Neutrophil (primary cell): ENCODE data around the gene ZNRD2.
A peak's percentile ranks its signal among the peaks of the same experiment; 100 is the strongest.

ENCODE experiments used
- H3K27ac ChIP-seq: fragments of 200-600 bp; sonication (generic); 2 replicates; pipeline ENCODE4 v1.5.1; 2016; ENCODE audit warnings: mild to moderate bottlenecking, moderate library complexity
- H3K27me3 ChIP-seq: fragments of 200-600 bp; sonication (generic); 2 replicates; pipeline ENCODE4 v1.6.0; 2016; ENCODE audit warnings: mild to moderate bottlenecking
- H3K36me3 ChIP-seq: fragments of 200-600 bp; sonication (generic); 2 replicates; pipeline ENCODE4 v1.5.1; 2017
- H3K4me1 ChIP-seq, 2 experiments: fragments of 200-600 bp in 1 of 2; sonication (generic) in 1 of 2; 1 replicate in 1 of 2; 2 replicates in 1 of 2; pipeline versions ENCODE4 v1.5.1 to v1.6.1; 2013 to 2016; ENCODE audit warnings: low read depth in 1 of 2, low read length in 1 of 2, mild to moderate bottlenecking in 1 of 2, moderate library complexity in 1 of 2; ENCODE audit not compliant: control insufficient read depth in 1 of 2, insufficient read depth in 1 of 2
- H3K4me3 ChIP-seq, 2 experiments: fragments of 200-600 bp in 1 of 2; sonication (generic) in 1 of 2; 1 replicate in 1 of 2; 2 replicates in 1 of 2; pipeline ENCODE4 v1.5.1; 2013 to 2016; ENCODE audit warnings: low read depth in 1 of 2, low read length in 1 of 2, mild to moderate bottlenecking in 1 of 2, moderate library complexity in 1 of 2
- H3K9me3 ChIP-seq: fragments of 200-600 bp; sonication (generic); 2 replicates; pipeline ENCODE4 v1.5.1; 2016
- TF ChIP-seq, protein P1 (sequence below): fragments of 200-600 bp; sonication (generic); IDR thresholded peaks from 2 replicates; pipeline ENCODE4 v1.5.1; 2016; ENCODE audit warnings: antibody characterized with exemption

The ZNRD2 gene

DNA sequence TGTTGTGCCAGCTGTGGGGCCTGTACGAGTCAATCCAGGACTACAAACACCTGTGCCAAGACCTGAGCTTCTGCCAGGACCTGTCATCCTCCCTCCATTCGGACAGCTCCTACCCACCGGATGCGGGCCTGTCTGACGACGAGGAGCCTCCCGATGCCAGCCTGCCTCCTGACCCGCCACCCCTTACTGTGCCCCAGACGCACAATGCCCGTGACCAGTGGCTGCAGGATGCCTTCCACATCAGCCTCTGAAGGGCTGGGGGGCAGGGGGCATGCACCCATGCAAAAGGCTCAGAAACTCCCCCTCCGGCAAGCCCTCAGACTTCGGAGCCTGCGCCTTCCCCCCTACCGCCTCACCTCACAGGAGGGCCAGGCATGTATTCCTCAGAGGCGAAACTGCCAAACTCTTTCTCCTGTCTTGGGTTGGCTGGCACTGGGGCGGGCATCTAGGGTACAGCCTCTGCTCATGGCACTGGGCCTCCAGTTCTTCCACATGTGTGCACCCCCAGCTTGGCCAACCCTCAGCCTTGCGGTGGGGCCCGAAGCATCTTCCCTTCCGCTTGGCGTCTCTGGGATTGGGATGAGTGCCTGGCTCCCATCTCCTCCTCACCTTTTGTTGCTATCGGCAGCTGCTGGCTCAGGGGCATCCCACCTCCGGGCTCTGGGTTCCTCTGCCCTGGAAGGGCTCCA is 3.3 kb downstream of the ZNRD2 start:
- Histone ChIP-seq H3K4me1 (peaks cover 76 to 81% of the 10 kb centered on the region in 2 experiments), H3K36me3 (peaks cover 16% of the 10 kb centered on the region), H3K9me3 (no peaks in the 10 kb centered on the region), H3K27me3 (no peaks in the 10 kb centered on the region), H3K27ac (peak overlapping the region; percentile 95), H3K4me3 (peak overlapping the region; percentile 76 to 99)
- TF ChIP-seq, protein P1, sequence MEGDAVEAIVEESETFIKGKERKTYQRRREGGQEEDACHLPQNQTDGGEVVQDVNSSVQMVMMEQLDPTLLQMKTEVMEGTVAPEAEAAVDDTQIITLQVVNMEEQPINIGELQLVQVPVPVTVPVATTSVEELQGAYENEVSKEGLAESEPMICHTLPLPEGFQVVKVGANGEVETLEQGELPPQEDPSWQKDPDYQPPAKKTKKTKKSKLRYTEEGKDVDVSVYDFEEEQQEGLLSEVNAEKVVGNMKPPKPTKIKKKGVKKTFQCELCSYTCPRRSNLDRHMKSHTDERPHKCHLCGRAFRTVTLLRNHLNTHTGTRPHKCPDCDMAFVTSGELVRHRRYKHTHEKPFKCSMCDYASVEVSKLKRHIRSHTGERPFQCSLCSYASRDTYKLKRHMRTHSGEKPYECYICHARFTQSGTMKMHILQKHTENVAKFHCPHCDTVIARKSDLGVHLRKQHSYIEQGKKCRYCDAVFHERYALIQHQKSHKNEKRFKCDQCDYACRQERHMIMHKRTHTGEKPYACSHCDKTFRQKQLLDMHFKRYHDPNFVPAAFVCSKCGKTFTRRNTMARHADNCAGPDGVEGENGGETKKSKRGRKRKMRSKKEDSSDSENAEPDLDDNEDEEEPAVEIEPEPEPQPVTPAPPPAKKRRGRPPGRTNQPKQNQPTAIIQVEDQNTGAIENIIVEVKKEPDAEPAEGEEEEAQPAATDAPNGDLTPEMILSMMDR: no peak

DNA sequence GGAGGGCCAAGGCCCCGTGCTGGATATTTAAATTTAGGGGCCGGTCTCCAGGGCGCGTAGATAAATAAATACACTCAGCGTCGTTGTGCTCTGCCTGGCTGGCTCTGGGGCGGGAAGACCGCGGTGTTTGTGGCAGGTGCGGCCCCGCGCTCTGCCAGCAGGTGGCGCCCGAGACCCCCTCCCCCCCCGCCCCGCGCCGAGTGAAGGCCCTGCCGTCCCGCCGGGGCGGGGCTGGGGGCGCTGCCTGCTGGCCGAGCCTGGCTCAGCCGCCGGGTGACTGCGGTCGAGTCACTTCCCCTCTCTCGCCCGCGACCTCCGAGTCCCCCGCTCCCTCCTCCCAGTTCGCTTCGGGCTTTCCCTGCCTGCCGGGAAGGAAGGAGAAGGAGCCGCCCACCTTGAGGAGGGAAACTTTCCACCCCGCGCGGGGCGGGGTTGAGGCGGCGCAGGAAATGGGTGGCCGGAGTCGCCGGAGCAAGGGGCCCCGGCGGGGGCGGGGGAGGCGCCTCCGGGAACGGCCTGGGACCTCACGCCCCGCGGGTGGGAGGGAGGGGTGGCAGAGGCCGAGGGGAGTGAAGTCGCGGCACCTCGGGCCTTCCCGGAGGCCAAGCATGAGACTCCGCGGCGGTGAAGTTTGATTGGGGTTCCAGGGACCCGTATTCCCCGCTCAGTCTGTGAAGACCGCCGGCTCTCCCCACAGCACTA is 4.0 kb downstream of the ZNRD2 start:
- TF ChIP-seq, protein P1: peak; percentile 99
- Histone ChIP-seq H3K27ac (peak overlapping the region; percentile 95), H3K27me3 (no peaks in the 10 kb centered on the region), H3K36me3 (peaks cover 23% of the 10 kb centered on the region), H3K4me1 (peaks cover 76 to 81% of the 10 kb centered on the region in 2 experiments), H3K4me3 (peak overlapping the region; percentile 76 to 99), H3K9me3 (no peaks in the 10 kb centered on the region)

DNA sequence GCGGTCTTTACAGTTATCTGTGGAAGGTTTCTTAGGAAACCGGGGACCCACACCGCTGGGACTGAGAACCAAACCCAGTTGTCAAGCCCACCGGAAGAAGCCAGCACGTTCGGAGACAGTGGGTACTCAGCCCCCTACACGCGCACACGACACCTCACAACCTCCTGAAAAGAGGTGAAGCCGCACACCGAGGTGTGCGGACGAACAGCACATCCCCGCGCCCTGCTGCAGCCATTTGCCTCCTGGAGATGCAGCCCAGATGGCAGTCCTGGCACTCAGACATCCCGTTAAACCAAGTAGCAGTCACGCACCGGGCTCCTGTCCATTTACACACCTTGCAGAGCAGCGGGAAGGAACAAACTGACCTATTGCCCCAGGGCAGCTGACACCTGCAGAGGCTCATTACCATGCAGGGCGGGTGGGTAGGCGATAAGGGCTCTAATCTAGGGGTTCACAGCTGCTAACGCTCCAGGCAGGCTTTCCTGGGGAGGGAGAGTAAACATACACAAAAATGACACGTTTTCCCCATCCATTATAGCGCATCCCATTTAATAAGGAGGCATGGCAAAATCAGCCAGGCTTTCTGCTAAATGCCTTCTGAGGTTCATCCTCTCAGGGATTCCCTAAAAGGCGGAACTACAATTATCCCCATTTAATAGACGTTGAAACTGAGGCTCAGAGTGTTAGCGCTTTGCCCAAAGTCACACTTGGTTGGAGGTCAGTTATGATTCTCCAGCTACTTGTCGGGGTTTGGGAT is 4.7 kb downstream of the ZNRD2 start:
- H3K9me3 ChIP-seq: no peaks in the 10 kb centered on the region
- H3K4me1 ChIP-seq: peaks cover 78 to 79% of the 10 kb centered on the region in 2 experiments
- peak overlapping the region; percentile 95 for H3K27ac ChIP-seq
- H3K36me3 ChIP-seq: peaks cover 30% of the 10 kb centered on the region
- TF ChIP-seq, protein P1: no peak
- no peaks in the 10 kb centered on the region for H3K27me3 ChIP-seq
- peak overlapping the region; percentile 76 to 99 for H3K4me3 ChIP-seq

DNA sequence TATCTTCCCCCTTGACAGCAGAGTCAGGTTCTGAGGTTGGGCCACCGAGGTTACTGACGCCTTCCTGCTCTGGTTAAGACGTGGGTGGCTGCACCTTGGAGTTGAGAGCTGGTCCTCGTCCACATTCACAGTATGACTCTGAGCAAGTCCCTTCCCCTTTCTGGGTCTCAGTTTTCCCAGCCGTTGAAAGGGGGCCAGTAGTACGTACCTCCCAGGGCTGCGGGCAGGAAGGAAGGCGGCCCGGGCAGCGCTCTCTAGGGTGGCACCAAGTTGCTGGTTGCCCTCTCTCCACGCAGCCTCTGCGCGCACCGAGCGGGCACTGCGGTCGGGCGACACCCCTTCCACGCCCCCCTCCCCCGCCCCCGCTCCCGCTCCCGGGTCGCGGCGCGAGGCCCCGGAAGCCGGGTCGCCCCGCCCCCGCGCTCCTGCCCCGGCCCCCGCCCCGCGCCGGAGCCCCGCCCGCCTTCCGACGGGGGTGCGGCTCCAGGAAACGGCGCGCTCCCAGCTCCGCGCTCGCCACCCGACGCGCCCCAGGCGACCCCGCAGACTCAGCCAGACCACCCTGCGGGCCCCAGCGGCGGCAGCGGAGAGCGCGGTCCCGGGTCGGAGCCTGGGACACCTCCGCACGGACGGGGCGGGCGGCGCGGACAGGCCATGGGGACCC is 5.4 kb downstream of the ZNRD2 start, which contains the start of gene EHBP1L1:
TSS of gene EHBP1L1 (plus strand) at position 486 of the 664 bp plus-strand sequence. CDS start 250 bp downstream, outside the sequence.
- no peaks in the 10 kb centered on the region for H3K27me3 ChIP-seq
- no peaks in the 10 kb centered on the region for H3K9me3 ChIP-seq
- peaks cover 74 to 77% of the 10 kb centered on the region in 2 experiments for H3K4me1 ChIP-seq
- TF ChIP-seq, protein P1: no peak
- peak within 1 kb of the TSS; percentile 76 to 99 for H3K4me3 ChIP-seq
- H3K27ac ChIP-seq: peak within 1 kb of the TSS; percentile 95
- peaks cover 37% of the 10 kb centered on the region for H3K36me3 ChIP-seq

DNA sequence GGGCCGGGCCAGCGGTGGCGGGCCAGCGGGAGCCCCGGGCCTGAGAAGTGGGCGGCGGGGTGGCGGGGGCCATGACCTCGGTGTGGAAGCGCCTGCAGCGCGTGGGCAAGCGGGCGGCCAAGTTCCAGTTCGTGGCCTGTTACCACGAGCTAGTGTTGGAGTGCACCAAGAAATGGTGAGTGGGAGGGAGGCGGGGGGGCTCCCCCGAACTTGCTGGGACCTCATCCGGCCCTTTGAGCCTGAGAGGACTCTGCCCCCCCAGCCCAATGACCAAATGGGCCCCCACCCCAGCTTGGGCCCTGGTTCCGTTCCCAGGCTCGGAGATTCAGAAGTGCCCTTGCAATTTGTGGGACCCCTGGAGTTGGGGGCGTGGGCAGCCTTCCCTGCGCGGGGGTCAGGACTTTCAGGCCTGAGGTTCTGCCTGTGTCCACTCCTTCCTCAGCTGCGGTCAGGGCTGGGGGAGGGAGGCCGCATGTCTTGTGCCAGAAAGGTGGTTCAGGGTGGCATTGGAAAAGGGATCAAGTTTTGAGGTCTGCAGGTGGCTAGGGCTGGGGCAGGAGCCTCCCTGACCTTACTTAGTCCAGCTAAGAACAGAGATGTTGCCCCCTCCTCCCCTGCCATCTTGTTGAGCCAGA is 6.1 kb downstream of the ZNRD2 start:
- H3K4me1 ChIP-seq: peaks cover 68 to 71% of the 10 kb centered on the region in 2 experiments
- TF ChIP-seq, protein P1: no peak
- peak overlapping the region; percentile 95 for H3K27ac ChIP-seq

More for the DNA sequence above, 6.1 kb downstream of the ZNRD2 start:
- H3K27me3 ChIP-seq: no peaks in the 10 kb centered on the region
- peaks cover 44% of the 10 kb centered on the region for H3K36me3 ChIP-seq
- peak overlapping the region; percentile 76 to 99 for H3K4me3 ChIP-seq
- no peaks in the 10 kb centered on the region for H3K9me3 ChIP-seq
